Measurements from ENCODE around the gene NTHL1.

NTHL1 gene

GRCh38 chr16:2047330-2048115, at the start of gene NTHL1, which contains the start of gene TSC2:
TSS of gene NTHL1 (minus strand) at chr16:2047834. CDS start at chr16:2047823, 11 bp downstream.
TSS of gene TSC2 (plus strand) at chr16:2047985. CDS start at chr16:2048616, 631 bp downstream.
- DNase-seq (ENCODE audit: low read depth in 1 of 2, low spot score in 1 of 2): peak; percentile 81 to 91

DNA sequence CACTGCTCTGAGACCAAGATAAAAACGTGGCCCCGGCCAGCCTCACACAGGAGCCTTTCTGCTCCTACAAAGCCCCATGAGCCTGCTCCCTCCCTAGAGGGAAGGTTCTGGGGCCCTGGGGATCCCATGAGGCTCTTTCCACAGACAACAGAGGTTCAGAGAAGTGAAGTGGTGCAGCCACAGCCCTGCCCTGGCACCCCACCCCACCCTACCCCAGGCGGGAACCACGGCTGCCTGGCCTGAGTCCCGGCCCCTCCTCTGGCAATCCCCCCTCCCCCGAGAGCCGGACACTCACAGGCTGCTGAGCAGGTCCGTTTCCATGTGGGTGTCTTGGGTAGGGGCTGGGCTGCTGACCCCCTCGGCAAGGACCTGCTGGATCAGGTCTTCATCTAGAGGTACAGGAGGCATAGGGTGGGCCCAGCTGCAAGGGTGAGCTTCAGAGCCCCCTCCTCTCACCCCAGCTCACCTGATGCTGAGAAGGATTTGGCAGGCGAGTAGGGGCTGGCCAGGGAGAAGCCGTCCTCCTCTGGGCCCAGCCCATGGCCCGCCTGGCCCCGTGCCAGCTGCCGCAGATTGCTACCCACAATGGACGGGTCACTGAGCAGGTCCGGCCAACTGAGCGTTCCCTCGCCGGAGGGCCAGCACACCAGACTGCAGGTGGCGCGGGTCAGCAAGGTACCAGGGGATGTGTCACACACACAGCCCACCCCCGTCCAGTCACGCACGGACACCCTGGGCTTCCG, 49.4 kb upstream of the NTHL1 start:
- DNase-seq (ENCODE audit: low read depth in 1 of 2, low spot score in 1 of 2): no peak

DNA sequence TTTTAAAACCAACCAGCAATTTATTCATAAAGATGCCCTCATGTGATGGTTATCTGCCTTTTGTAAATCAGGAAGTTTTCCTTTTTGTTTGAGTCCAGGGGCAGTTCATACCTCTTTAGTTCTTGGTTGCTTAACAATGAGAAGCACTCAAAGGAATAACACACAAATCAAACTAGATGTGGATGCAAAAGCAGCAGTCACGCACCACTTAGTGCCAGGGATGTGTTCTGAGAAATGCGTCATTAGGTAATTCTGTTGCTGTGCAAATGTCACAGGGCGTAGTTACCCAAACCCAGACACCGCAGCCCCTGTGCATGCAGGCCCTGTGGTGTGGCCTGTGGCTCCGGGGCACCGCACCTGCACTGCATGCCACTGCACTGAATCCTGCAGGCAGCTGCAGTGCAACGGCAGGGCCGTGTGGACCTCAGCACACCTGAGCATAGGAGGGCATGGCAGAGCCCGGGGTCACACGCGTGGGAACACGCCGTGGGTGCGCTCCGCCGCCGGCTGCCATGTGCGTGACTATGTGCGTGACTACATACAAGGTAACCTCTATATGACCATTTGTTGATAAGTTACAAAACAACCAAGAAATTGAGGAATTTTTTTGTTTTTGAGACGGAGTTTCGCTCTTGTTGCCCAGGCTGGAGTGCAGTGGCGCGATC, 48.4 kb upstream of the NTHL1 start:
- no peak for DNase-seq (ENCODE audit: low read depth in 1 of 2, low spot score in 1 of 2)

DNA sequence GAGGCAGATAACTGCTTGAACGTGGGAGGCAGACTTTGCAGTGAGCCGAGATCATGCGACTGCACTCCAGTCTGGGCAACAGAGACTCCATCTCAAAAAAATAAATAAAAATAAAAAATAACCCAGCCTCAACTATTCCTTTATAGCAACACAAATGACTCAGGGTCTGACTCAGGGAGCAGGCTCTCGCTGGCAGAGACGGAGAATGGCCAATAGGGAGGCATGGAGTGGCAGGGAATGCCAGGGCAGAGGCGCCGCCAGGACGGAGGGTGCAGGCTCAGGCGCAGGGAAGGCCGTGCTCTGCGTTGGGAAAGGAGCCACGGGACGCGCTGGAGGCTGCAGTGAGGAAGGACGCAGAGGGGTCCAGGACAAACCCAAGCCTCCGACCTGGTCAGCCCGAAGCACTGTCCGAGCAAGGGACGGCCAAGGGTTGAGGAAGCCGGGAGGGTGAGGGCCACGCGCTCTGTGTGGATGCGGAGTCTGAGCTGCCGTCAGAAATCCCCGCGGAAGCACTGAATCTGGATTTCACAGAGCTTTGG, 47.8 kb upstream of the NTHL1 start:
- no peak for DNase-seq (ENCODE audit: low read depth in 1 of 2, low spot score in 1 of 2)

DNA sequence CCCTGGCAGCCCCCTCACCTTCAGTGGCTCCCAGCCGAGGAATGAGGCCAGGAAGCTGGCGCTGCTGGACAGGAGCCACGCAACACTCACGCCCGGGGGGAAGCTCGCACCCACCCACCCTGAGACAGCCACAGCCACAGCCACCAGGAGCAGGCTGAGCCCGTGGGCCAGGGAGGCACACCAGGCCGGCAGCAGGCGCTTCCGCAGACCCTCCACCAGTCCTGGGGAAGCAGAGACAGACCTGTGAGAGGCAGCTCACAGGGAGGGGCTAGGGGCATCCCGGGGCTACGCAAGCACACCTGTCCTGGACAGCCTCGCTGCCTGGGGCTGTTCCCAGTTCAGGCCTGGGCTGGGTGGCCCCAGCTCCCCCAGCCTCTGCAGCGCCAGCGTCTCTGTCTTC, 46.2 kb upstream of the NTHL1 start:
- no peak for DNase-seq (ENCODE audit: low read depth in 1 of 2, low spot score in 1 of 2)

DNA sequence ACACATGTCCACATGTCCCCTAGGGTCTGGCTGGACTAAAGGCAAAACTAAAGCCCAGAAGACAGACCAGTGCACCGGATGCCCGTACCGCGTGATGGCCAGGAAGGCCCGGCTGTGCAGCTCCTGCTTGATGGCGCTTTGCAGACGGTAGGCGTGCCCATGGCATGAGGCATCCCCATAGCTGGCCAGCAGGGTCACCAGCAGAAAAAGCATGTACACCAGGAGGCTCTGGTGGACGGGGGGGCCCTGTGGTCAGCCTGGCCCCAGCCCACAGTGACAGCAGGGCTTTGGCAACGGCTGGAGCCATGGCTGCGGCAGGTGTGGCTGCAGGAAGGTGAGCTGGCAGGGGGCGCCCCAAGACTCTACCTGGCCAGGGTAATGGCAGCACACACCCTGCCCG, 45.2 kb upstream of the NTHL1 start:
- no peak for DNase-seq (ENCODE audit: low read depth in 1 of 2, low spot score in 1 of 2)

DNA sequence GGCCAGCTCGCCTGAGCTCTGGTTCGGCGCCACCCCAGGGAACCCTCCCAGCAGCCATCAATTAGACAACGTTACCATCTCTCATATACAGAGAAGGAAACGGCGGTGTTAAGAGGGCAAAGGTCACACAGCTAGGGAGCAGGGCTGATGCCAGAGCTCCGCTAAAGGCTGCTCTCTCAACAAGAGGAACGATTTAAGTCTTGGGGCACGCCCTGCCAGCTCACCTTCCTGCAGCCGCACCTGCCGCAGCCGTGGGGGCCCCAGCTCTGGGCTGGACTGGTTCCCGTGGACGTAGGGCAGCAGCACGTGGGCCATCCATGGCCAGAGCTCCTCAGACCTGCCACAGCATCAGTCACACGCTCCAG, 44.6 kb upstream of the NTHL1 start:
- no peak for DNase-seq (ENCODE audit: low read depth in 1 of 2, low spot score in 1 of 2)

GRCh38 chr16:2091547-2092255, 44.1 kb upstream of the NTHL1 start:
- DNase-seq (ENCODE audit: low read depth in 1 of 2, low spot score in 1 of 2): no peak

- no peak for DNase-seq (ENCODE audit: low read depth in 1 of 2, low spot score in 1 of 2)
Measured at GRCh38 chr16:2090777-2091546, 43.3 kb upstream of the NTHL1 start.

DNA sequence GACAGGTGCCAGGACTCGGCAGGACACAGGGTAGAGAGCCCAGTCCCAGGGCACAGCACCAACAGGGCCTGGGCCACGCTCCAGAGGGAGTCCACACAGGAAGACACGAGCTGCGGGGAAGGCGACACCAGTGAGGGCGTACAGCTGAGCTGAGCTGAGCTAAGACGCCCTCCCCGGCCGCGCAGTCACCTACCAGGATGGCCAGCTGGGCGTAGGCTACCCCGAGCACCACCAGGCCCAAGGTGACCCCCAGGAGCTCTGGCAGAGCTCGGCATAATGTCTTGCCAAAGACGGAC, 42.8 kb upstream of the NTHL1 start:
- no peak for DNase-seq (ENCODE audit: low read depth in 1 of 2, low spot score in 1 of 2)

DNA sequence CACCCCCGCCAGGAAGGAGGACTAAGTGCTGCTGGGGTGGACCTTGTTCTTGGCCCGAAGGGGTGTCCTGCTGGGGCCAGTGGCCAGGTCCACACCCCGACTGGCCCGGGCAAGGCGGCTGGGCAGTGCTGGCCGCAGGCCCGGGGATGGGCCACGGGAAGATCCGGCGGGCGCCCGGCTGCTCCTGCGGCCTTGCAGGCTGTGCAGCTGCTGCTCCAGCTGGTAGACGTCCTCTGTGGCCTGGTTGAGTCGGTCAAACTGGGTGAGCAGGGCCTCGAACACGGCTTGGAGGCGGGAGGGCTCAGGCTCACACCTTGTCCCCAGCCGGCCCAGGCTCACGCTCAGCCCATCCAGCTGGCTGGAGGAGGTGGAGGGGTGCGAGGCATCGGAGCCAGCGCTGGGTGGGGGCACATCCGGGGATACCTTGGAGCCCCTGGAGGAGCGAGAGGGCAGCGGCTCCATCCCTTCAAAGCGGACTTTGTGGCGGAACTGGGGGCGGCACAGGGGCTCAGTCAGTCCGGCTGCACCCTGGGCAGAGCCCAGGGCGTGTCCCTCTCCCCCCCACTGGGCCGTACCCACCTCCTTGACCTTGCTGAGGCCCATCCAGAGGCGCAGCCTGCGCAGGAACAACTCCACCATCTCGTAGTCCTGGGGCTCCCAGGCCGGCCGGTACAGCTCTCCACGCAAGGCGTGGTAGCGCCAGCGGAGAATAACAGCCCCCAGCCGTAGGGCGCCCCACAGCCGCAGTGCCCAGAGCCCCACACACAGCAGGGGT, 42.3 kb upstream of the NTHL1 start:
- no peak for DNase-seq (ENCODE audit: low read depth in 1 of 2, low spot score in 1 of 2)

GRCh38 chr16:2088759-2089358, 41.2 kb upstream of the NTHL1 start:
- DNase-seq (ENCODE audit: low read depth in 1 of 2, low spot score in 1 of 2): no peak

- no peak for DNase-seq (ENCODE audit: low read depth in 1 of 2, low spot score in 1 of 2)
Measured at GRCh38 chr16:2087748-2088631, 40.4 kb upstream of the NTHL1 start.

- DNase-seq (ENCODE audit: low read depth in 1 of 2, low spot score in 1 of 2): no peak
Measured at GRCh38 chr16:2086812-2087747, 39.4 kb upstream of the NTHL1 start.

GRCh38 chr16:2086106-2086742, 38.6 kb upstream of the NTHL1 start:
- DNase-seq (ENCODE audit: low read depth in 1 of 2, low spot score in 1 of 2): no peak

- DNase-seq (ENCODE audit: low read depth in 1 of 2, low spot score in 1 of 2): no peak
Measured at GRCh38 chr16:2085669-2086068, 38.0 kb upstream of the NTHL1 start.
